PC-3 (cell line): ENCODE measurements around the gene MRPS27. TPM values are rescaled to one million over a fixed set of nuclear protein-coding genes. Genes with fewer than 3 reads are reported as not detected.

Source experiments
- ATAC-seq: fragments of 200-7000 bp; cut with Tn5 transposase; 2 replicates; pipeline ENCODE4 v1.9.1; 2020; ENCODE audit warnings: mild to moderate bottlenecking, moderate library complexity
- BruUV-seq: library from RNA; stranded (reverse); fragments of 400-500 nt; replicated peaks from 2 replicates; lab custom pipeline; 2021; lab: Mats Ljungman, UMichigan
- CTCF ChIA-PET: fragments of 300-600 bp; sonication (Branson Sonifier 250); formaldehyde crosslinking; loops from one replicate; lab custom pipeline; 2022; ENCODE audit warnings: antibody characterized with exemption; lab: Charles Lee
- POLR2A ChIA-PET: fragments of 300-600 bp; sonication (Branson Sonifier 250); formaldehyde crosslinking; loops from one replicate; lab custom pipeline; 2022; ENCODE audit warnings: antibody characterized with exemption; ENCODE audit not compliant: unreplicated experiment; lab: Charles Lee
- DNase-seq: peaks from one replicate; pipeline ENCODE4 v3.0.0-alpha.2; 2015
- H2AFZ ChIP-seq: fragments of 300-600 bp; sonication (generic); 2 replicates; pipeline ENCODE4 v1.6.0; 2016; ENCODE audit warnings: antibody characterized with exemption, low read length
- H3F3A ChIP-seq: fragments of 300-600 bp; sonication (generic); one replicate; pipeline ENCODE4 v1.6.0; 2017; ENCODE audit warnings: antibody characterized with exemption, low read length, control low read depth, mild to moderate bottlenecking; ENCODE audit not compliant: unreplicated experiment
- H3K27ac ChIP-seq: fragments of 300-600 bp; sonication (generic); 2 replicates; pipeline ENCODE4 v1.5.1; 2016; ENCODE audit warnings: mild to moderate bottlenecking, low read length
- H3K27me3 ChIP-seq: fragments of 300-600 bp; sonication (generic); 2 replicates; pipeline ENCODE4 v1.6.1; 2016; ENCODE audit warnings: low read length, mixed read lengths
- H3K36me3 ChIP-seq: fragments of 300-600 bp; sonication (generic); 2 replicates; pipeline ENCODE4 v1.6.1; 2016; ENCODE audit warnings: low read depth, mixed run types, low read length, mixed read lengths
- H3K4me1 ChIP-seq: fragments of 300-600 bp; sonication (generic); 2 replicates; pipeline ENCODE4 v1.5.1; 2016; ENCODE audit warnings: low read length; ENCODE audit not compliant: insufficient read depth
- H3K4me2 ChIP-seq: fragments of 300-600 bp; sonication (generic); 2 replicates; pipeline ENCODE4 v1.6.0; 2016; ENCODE audit warnings: low read length
- H3K4me3 ChIP-seq: fragments of 300-600 bp; sonication (generic); 2 replicates; pipeline ENCODE4 v1.5.1; 2016; ENCODE audit warnings: mild to moderate bottlenecking, low read length, mixed read lengths
- H3K79me2 ChIP-seq: fragments of 300-600 bp; sonication (generic); 2 replicates; pipeline ENCODE4 v1.6.1; 2017; ENCODE audit warnings: low read length, mixed read lengths
- H3K9ac ChIP-seq: fragments of 300-600 bp; sonication (generic); 2 replicates; pipeline ENCODE4 v1.6.0; 2016; ENCODE audit warnings: mild to moderate bottlenecking, low read length
- H3K9me2 ChIP-seq: fragments of 300-600 bp; sonication (generic); replicated peaks from 2 replicates; pipeline ENCODE4 v1.6.1; 2016; ENCODE audit warnings: mixed run types, low read length, mixed read lengths
- H3K9me3 ChIP-seq: fragments of 300-600 bp; sonication (generic); 2 replicates; pipeline ENCODE4 v1.6.1; 2016; ENCODE audit warnings: low read length, mixed read lengths
- H4K20me1 ChIP-seq: fragments of 300-600 bp; sonication (generic); 2 replicates; pipeline ENCODE4 v1.6.1; 2016; ENCODE audit warnings: low read length, mixed read lengths
- CTCF ChIP-seq: fragments of 300-600 bp; sonication (generic); conservative IDR thresholded peaks from 2 replicates; pipeline ENCODE4 v1.5.1; 2017; ENCODE audit warnings: antibody characterized with exemption, low read depth, mild to moderate bottlenecking, low read length
- EZH2 ChIP-seq: fragments of 300-600 bp; sonication (generic); IDR thresholded peaks from one replicate; pipeline ENCODE4 v1.6.1; 2017; ENCODE audit warnings: antibody characterized with exemption, mild to moderate bottlenecking, low read length; ENCODE audit not compliant: unreplicated experiment
- EZH2phosphoT487 ChIP-seq: fragments of 300-600 bp; sonication (generic); IDR thresholded peaks from 2 replicates; pipeline ENCODE4 v1.6.1; 2018; ENCODE audit warnings: mild to moderate bottlenecking, antibody characterized with exemption, low read length, borderline replicate concordance
- intact Hi-C: fragments of 100-400 bp; cut with micrococcal nuclease; formaldehyde crosslinking; loops from 2 replicates; pipeline ENCODE4 v1.9.0; 2023
- total RNA-seq: library from RNA; depleted of rRNA; stranded (reverse); fragments of >200 nt; gene quantifications from 2 replicates; pipeline ENCODE4 v1.2.3, GENCODE V29; 2014

The MRPS27 gene
- total RNA-seq, 1 experiment from 2014 or later: 59.0 TPM

GRCh38 chr5:72364951-72365350 is 44.9 kb upstream of the MRPS27 start:
- Histone ChIP-seq H3K4me3 (no peak overlapping the region), H3K4me2 (no peak overlapping the region), H3F3A (no peaks in the 10 kb centered on the region), H2AFZ (no peak overlapping the region), H3K9me3 (no peaks in the 10 kb centered on the region), H3K4me1 (peaks cover 19% of the 10 kb centered on the region), H3K79me2 (no peaks in the 10 kb centered on the region), H3K9me2 (no peaks in the 10 kb centered on the region), H3K36me3 (peaks cover 5% of the 10 kb centered on the region; the same call in 1 of the 2 replicates), H3K27ac (no peak overlapping the region), H3K27me3 (no peaks in the 10 kb centered on the region), H3K9ac (no peak overlapping the region), H4K20me1 (no peaks in the 10 kb centered on the region)
- DNase-seq: no peak
- ATAC-seq: no peak
- BruUV-seq: no TSS peak
- intact Hi-C loops: loop anchor here (5.0 kb wide), 1 partner anchor 452 kb away; the partner anchor contains the start of gene TNPO1
- CTCF ChIA-PET: interaction anchor here (1.2 kb wide), 1 partner anchor 9 kb away, joined by 4 read pairs; no protein-coding TSS in a partner anchor
- TF ChIP-seq EZH2 (no peak), CTCF (no peak), EZH2phosphoT487 (no peak)
- POLR2A ChIA-PET: no interaction called here

GRCh38 chr5:72364171-72364570 is 44.1 kb upstream of the MRPS27 start:
- ChIA-PET CTCF (no interaction called here), POLR2A (interaction anchor here (0.6 kb wide), 1 partner anchor 39 kb away, joined by 3 read pairs; no protein-coding TSS in a partner anchor)
- intact Hi-C loops: no loop called here

More at GRCh38 chr5:72364171-72364570, 44.1 kb upstream of the MRPS27 start:
- Histone ChIP-seq H3K4me2 (no peak overlapping the region), H3K9me3 (no peaks in the 10 kb centered on the region), H3K79me2 (no peaks in the 10 kb centered on the region), H3K9me2 (no peaks in the 10 kb centered on the region), H3K27me3 (no peaks in the 10 kb centered on the region), H3K4me1 (peaks cover 19% of the 10 kb centered on the region), H3F3A (no peaks in the 10 kb centered on the region), H2AFZ (no peak overlapping the region), H3K4me3 (no peak overlapping the region), H3K36me3 (peaks cover 5% of the 10 kb centered on the region; the same call in 1 of the 2 replicates), H3K27ac (no peak overlapping the region), H4K20me1 (no peaks in the 10 kb centered on the region), H3K9ac (no peak overlapping the region)
- TF ChIP-seq CTCF: no peak
- no peak for TF ChIP-seq EZH2
- TF ChIP-seq EZH2phosphoT487: no peak
- ATAC-seq (no peak), DNase-seq (no peak)
- BruUV-seq: no TSS peak
